T-cell (primary cell): ENCODE data around the gene TICAM2. TPM values are rescaled to one million over a fixed set of nuclear protein-coding genes. Genes with fewer than 3 reads are reported as not detected.

Experiments used
- ATAC-seq, 4 experiments: fragments of 200-7000 bp in 3 of 4; fragments of 150-1000 bp in 1 of 4; cut with Tn5 transposase; replicated peaks in 1 of 4; 1 replicate in 3 of 4; 2 replicates in 1 of 4; pipeline ENCODE4 v1.10.0; 2021; ENCODE audit warnings: moderate library complexity in 3 of 4, mild to moderate bottlenecking in 2 of 4, moderate number of reproducible peaks in 1 of 4
- CTCF ChIA-PET, 2 donors: fragments of 300-600 bp; sonication (Branson Sonifier 250); formaldehyde crosslinking; loops; one replicate each; lab custom pipeline; 2022; ENCODE audit warnings: antibody characterized with exemption in 2 of 2; lab: Charles Lee
- POLR2A ChIA-PET, 2 donors: fragments of 300-600 bp; sonication (Branson Sonifier 250); formaldehyde crosslinking; loops; one replicate each; lab custom pipeline; 2022; ENCODE audit warnings: antibody characterized with exemption in 2 of 2; lab: Charles Lee
- DNase-seq, 35 experiments: peaks; one replicate each; pipeline versions ENCODE4 v3.0.0 to v3.0.0-alpha.2; 2013 to 2023
- H3K27ac ChIP-seq: one replicate; pipeline ENCODE4 v1.5.1; 2013; ENCODE audit warnings: low read length
- H3K27me3 ChIP-seq, 2 experiments: replicated peaks in 1 of 2; 1 replicate in 1 of 2; 2 replicates in 1 of 2; pipeline versions ENCODE4 v1.6.1 to v1.7.0; 2013; ENCODE audit warnings: low read length in 1 of 2, mixed read lengths in 1 of 2; ENCODE audit not compliant: control insufficient read depth in 2 of 2, insufficient read depth in 2 of 2; ENCODE audit errors: extremely low read depth in 1 of 2
- H3K36me3 ChIP-seq, 2 donors: 1 replicate in 1 of 2; 2 replicates in 1 of 2; pipeline versions ENCODE4 v1.6.1 to v1.7.0; 2013; ENCODE audit warnings: low read length in 1 of 2; ENCODE audit not compliant: control insufficient read depth in 2 of 2, insufficient read depth in 1 of 2; ENCODE audit errors: extremely low read depth in 1 of 2
- H3K4me1 ChIP-seq, 2 experiments: 1 replicate in 1 of 2; 2 replicates in 1 of 2; pipeline versions ENCODE4 v1.6.1 to v1.7.0; 2013; ENCODE audit warnings: low read length in 2 of 2, mixed read lengths in 1 of 2; ENCODE audit not compliant: insufficient read depth in 2 of 2, control insufficient read depth in 1 of 2; ENCODE audit errors: extremely low read depth in 1 of 2
- H3K4me3 ChIP-seq, 2 donors: 1 replicate in 1 of 2; 2 replicates in 1 of 2; pipeline versions ENCODE4 v1.5.1 to v1.7.0; 2013; ENCODE audit warnings: mild to moderate bottlenecking in 2 of 2, low read length in 1 of 2, moderate library complexity in 1 of 2; ENCODE audit not compliant: control insufficient read depth in 1 of 2; ENCODE audit errors: extremely low read depth in 1 of 2
- H3K9me3 ChIP-seq: 2 replicates; pipeline ENCODE4 v1.7.0; 2013
- H3K27ac Mint-ChIP-seq, 2 donors: one replicate each; pipeline ENCODE4 v1.8.0; 2020 to 2021; ENCODE audit warnings: mild to moderate bottlenecking in 2 of 2, mixed read lengths in 2 of 2
- H3K27me3 Mint-ChIP-seq, 2 donors: one replicate each; pipeline ENCODE4 v1.8.0; 2021 to 2022; ENCODE audit warnings: mixed read lengths in 2 of 2
- H3K36me3 Mint-ChIP-seq: one replicate; pipeline ENCODE4 v1.8.0; 2021; ENCODE audit warnings: mixed read lengths
- H3K4me1 Mint-ChIP-seq, 3 donors: one replicate each; pipeline ENCODE4 v1.8.0; 2020 to 2022; ENCODE audit warnings: mixed read lengths in 3 of 3, mild to moderate bottlenecking in 1 of 3
- H3K4me3 Mint-ChIP-seq, 3 donors: one replicate each; pipeline ENCODE4 v1.8.0; 2020 to 2022; ENCODE audit warnings: mild to moderate bottlenecking in 3 of 3, mixed read lengths in 3 of 3, moderate library complexity in 3 of 3
- H3K9me3 Mint-ChIP-seq, 3 donors: one replicate each; pipeline ENCODE4 v1.8.0; 2020 to 2022; ENCODE audit warnings: mixed read lengths in 3 of 3
- WGBS: methylation state at CpG from one replicate; pipeline ENCODE4 v1.1.5; 2013; ENCODE audit warnings: missing lambda C conversion rate; ENCODE audit not compliant: insufficient coverage; 5-methylcytosine and 5-hydroxymethylcytosine counted together
- total RNA-seq, 35 experiments: library from RNA in 6 of 35; stranded (reverse) in 6 of 35; fragments of 120-200 nt in 1 of 35; gene quantifications; one replicate each; pipeline versions ENCODE4 v1.2.1 to v1.2.4 and lab custom pipeline; 2013 to 2026

TICAM2 gene
- total RNA-seq, 5 donors from 2014 or later (not counting 1 experiment from before 2014, with no cell fraction given) = 0.51 to 1.7 (median 0.82) TPM

DNA sequence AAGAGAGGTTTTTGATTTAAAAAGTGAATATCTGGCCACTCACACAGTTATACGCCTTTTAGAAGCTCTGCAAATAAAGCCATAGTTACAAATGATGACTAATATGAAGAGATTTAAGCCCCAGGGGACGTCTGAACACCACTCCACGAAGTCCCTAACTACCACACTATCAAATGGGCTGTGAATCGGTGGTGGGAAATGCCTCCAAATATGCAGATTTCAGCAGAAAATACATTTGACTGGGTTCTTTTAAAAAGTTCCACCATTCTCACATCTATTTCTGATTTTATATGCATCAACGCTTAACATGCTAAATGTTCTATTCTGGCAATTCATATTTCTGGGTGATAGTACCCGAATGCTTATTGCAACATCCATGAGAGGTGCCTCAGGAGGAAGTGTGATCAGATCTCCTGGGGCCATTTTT, 22.5 kb downstream of the TICAM2 start:
- ChIA-PET CTCF (interaction anchor here (0.6 to 0.7 kb wide), 2 partner anchors 271 to 388 kb away, joined by 3 to 7 read pairs; no protein-coding TSS in a partner anchor), POLR2A (no interaction called here)
- no peaks in the 10 kb centered on the region for H3K27me3 Mint-ChIP-seq
- H3K4me3 ChIP-seq = no peak overlapping the region
- no peaks in the 10 kb centered on the region for H3K9me3 Mint-ChIP-seq
- H3K4me1 ChIP-seq = no peaks in the 10 kb centered on the region
- DNase-seq (no peak), ATAC-seq (no peak)
- no peak overlapping the region for H3K27ac ChIP-seq
- no peaks in the 10 kb centered on the region for H3K4me1 Mint-ChIP-seq
- H3K4me3 Mint-ChIP-seq = no peak overlapping the region
- no peaks in the 10 kb centered on the region for H3K9me3 ChIP-seq
- H3K36me3 Mint-ChIP-seq = peaks cover 8% of the 10 kb centered on the region
- no peaks in the 10 kb centered on the region for H3K27me3 ChIP-seq
- no peaks in the 10 kb centered on the region for H3K36me3 ChIP-seq
- WGBS = 68% methylated on average over 4 of the region's 6 CpGs
- no peak overlapping the region for H3K27ac Mint-ChIP-seq

DNA sequence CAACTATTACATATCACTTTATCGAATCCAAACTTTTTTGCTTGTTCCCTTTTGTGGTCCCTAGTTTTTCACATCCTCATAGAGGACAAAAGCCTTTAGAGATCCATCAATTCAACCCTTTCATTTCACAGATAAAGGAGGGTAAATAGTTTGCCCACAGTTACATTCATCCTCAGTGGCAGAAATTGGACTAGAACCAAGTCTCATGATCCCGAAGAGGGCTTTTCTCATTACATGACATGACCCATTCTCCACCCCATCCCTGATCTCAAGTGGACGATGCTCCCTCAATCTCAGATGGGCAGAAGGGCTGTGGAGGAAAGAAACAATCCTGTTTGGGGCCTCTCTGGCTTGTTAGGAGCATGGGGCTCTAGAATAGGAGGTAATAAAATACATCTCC, 23.1 kb downstream of the TICAM2 start:
- peaks cover 8% of the 10 kb centered on the region for H3K36me3 Mint-ChIP-seq
- no peaks in the 10 kb centered on the region for H3K27me3 Mint-ChIP-seq
- no peaks in the 10 kb centered on the region for H3K4me1 ChIP-seq
- DNase-seq (no peak), ATAC-seq (no peak)
- no peak overlapping the region for H3K27ac Mint-ChIP-seq
- ChIA-PET CTCF (interaction anchor here (0.6 to 0.9 kb wide), 3 partner anchors 270 to 404 kb away, joined by 3 to 7 read pairs (median 4); no protein-coding TSS in a partner anchor), POLR2A (no interaction called here)
- H3K36me3 ChIP-seq = no peaks in the 10 kb centered on the region
- peaks cover 0 to 2% (median 2%) of the 10 kb centered on the region in 3 donors for H3K4me1 Mint-ChIP-seq
- H3K4me3 ChIP-seq = no peak overlapping the region
- H3K27me3 ChIP-seq = no peaks in the 10 kb centered on the region
- no peaks in the 10 kb centered on the region for H3K9me3 Mint-ChIP-seq
- H3K4me3 Mint-ChIP-seq = no peak overlapping the region
- no peak overlapping the region for H3K27ac ChIP-seq
- H3K9me3 ChIP-seq = no peaks in the 10 kb centered on the region
- no CpG with 5 or more reads among the region's 3 CpGs for WGBS

DNA sequence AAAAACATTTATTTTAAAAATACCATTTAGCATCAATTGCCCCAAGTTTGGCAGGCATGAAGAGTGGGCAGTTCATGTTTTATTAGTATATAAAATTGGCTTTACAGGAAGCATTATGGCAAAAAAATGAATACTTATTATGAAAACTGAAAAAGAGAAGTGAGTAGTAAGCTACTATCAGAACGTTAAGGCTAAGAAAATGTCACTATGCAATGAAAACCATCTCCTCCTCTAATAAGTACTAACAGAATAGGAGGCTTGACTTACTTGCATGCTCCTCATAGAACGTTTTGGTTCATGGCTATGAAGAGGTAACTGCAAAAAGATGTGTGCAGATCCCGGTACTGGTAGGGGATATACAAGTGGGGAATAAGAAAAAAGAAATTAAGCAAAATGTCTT, 23.6 kb downstream of the TICAM2 start:
- Mint-ChIP-seq H3K4me3 (no peak overlapping the region), H3K9me3 (no peaks in the 10 kb centered on the region), H3K4me1 (peaks cover 0 to 2% (median 2%) of the 10 kb centered on the region in 3 donors), H3K36me3 (peaks cover 8% of the 10 kb centered on the region), H3K27me3 (no peaks in the 10 kb centered on the region), H3K27ac (no peak overlapping the region)
- ATAC-seq (no peak), DNase-seq (no peak)
- Histone ChIP-seq H3K27me3 (no peaks in the 10 kb centered on the region), H3K36me3 (no peaks in the 10 kb centered on the region), H3K9me3 (no peaks in the 10 kb centered on the region), H3K4me3 (no peak overlapping the region), H3K4me1 (no peaks in the 10 kb centered on the region), H3K27ac (no peak overlapping the region)
- ChIA-PET CTCF (interaction anchor here (0.9 to 1.5 kb wide), 2 partner anchors 38 to 404 kb away, joined by 4 to 7 read pairs; no protein-coding TSS in a partner anchor), POLR2A (no interaction called here)
- no CpG with 5 or more reads among the region's 3 CpGs for WGBS

DNA sequence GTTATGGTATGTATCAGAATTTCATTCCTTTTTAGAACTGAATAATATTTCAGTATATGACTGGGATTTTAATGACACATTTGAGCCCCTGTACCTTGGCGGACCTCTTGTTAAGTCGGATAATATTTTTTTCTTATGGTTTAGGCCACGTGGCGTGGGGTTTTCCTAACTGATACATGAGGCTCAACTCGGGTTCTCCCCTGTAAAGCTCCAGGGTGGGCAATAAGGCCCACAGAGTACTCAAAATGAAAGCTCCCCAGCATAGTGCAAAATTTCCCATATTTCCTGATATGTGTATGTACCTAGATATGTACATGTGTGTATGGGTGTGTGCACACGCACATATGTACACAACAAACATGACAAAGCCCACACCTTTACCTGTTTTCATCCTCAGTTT, 24.5 kb downstream of the TICAM2 start:
- Mint-ChIP-seq H3K4me1 (peaks cover 0 to 2% (median 2%) of the 10 kb centered on the region in 3 donors), H3K36me3 (peaks cover 8% of the 10 kb centered on the region)

DNA sequence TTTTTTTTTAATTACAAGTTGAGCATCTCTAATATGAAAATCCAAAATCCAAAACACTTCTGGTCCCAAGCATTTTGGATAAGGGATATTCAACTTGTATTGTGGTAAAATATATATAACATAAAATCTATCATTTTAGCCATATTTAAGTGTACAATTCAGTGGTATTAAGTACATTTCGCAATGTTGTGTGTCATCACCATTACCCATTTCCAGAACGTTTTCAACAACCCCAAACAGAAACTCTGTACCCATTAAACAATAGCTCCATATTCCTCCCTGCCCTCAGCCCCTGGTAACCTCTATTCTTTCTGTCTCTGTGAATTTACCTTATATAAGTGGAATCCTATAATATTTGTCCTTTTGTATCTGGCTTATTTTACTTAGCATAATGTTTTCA, 24.9 kb downstream of the TICAM2 start:
- H3K4me1 ChIP-seq = no peaks in the 10 kb centered on the region
- no CpG with 5 or more reads among the region's 2 CpGs for WGBS
- no peaks in the 10 kb centered on the region for H3K36me3 ChIP-seq
- DNase-seq (no peak), ATAC-seq (no peak)
- H3K9me3 Mint-ChIP-seq = no peaks in the 10 kb centered on the region
- peaks cover 0 to 2% (median 2%) of the 10 kb centered on the region in 3 donors for H3K4me1 Mint-ChIP-seq
- no peaks in the 10 kb centered on the region for H3K9me3 ChIP-seq
- POLR2A ChIA-PET = no interaction called here
- no peak overlapping the region for H3K4me3 Mint-ChIP-seq
- peaks cover 8% of the 10 kb centered on the region for H3K36me3 Mint-ChIP-seq
- peaks cover 0 to 3% of the 10 kb centered on the region in 2 donors for H3K27me3 Mint-ChIP-seq
- no peak overlapping the region for H3K27ac Mint-ChIP-seq
- no peak overlapping the region for H3K4me3 ChIP-seq
- no peaks in the 10 kb centered on the region for H3K27me3 ChIP-seq
- no peak overlapping the region for H3K27ac ChIP-seq
- CTCF ChIA-PET = interaction anchor here (0.6 to 9.3 kb wide), 8 partner anchors 10 to 1965 kb away, joined by 3 to 169 read pairs (median 4); no protein-coding TSS in a partner anchor

More for the DNA sequence above, 24.5 kb downstream of the TICAM2 start:
- ChIA-PET CTCF (interaction anchor here (0.6 to 9.3 kb wide), 7 partner anchors 10 to 285 kb away, joined by 3 to 169 read pairs (median 4); no protein-coding TSS in a partner anchor), POLR2A (no interaction called here)
- H3K27me3 ChIP-seq = no peaks in the 10 kb centered on the region
- Mint-ChIP-seq H3K4me3 (no peak overlapping the region), H3K9me3 (no peaks in the 10 kb centered on the region), H3K27me3 (no peaks in the 10 kb centered on the region), H3K27ac (no peak overlapping the region)
- no peaks in the 10 kb centered on the region for H3K4me1 ChIP-seq
- H3K9me3 ChIP-seq = no peaks in the 10 kb centered on the region
- DNase-seq = no peak
- no peak overlapping the region for H3K27ac ChIP-seq
- 68% methylated on average over 5 of the region's 6 CpGs for WGBS
- no peaks in the 10 kb centered on the region for H3K36me3 ChIP-seq
- no peak overlapping the region for H3K4me3 ChIP-seq
- no peak for ATAC-seq

DNA sequence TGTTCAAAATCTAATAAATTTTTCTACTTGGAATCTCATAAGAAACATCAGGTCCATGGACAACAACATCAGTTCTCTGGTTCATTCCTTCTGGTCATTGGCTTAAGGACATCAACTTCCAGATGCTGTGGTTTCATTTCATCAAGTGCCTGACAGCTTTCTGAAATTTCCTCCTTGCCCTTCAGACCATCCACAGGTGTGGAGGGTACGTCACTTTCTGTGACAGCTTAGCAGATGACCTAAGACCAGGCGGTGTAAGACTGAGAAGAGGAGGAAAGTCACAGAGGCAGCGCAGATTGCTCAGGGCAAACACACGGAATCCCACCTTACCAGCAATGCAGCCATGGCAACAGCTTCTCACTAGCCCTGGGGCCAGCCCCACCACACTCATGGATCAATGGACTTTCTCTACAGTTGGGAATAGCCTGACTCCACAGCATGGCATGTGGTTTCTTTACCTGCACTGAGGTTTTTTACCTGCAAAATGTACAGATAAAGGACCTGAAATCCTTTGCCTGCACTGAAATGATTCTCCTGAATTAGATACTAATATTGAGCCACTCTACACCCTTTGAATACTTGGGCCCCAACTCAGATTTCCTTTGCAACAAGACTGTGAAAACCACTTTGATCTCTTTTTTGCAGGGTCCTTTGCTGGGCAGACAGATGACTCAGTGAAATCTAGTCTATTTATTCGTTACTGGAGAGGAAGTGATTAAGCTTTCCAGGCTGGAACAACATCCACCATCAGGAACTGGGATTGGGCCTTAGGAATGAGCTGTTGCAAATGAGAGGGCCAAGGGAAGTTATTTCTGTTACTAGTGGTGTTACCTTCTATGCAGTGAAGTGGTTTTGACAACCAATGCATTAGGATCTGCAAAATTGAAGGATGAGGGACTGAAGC, 26.9 kb downstream of the TICAM2 start:
- DNase-seq = no peak
- WGBS = 78% methylated on average over 4 of the region's 5 CpGs
- ATAC-seq = no peak
- Mint-ChIP-seq H3K27me3 (peaks cover 0 to 5% of the 10 kb centered on the region in 2 donors), H3K36me3 (peaks cover 2% of the 10 kb centered on the region), H3K27ac (no peak overlapping the region), H3K4me3 (no peak overlapping the region), H3K4me1 (peaks cover 0 to 2% (median 2%) of the 10 kb centered on the region in 3 donors), H3K9me3 (no peaks in the 10 kb centered on the region)
- H3K27ac ChIP-seq = no peak overlapping the region
- no peaks in the 10 kb centered on the region for H3K9me3 ChIP-seq
- H3K36me3 ChIP-seq = no peaks in the 10 kb centered on the region
- H3K27me3 ChIP-seq = no peaks in the 10 kb centered on the region
- H3K4me1 ChIP-seq = no peaks in the 10 kb centered on the region
- ChIA-PET CTCF (interaction anchor here (0.6 to 9.3 kb wide), 36 partner anchors 8 to 1963 kb away, joined by 3 to 169 read pairs (median 5); no protein-coding TSS in a partner anchor), POLR2A (interaction anchor here in 1 of 2 donors (0.8 kb wide), 1 partner anchor 393 kb away, joined by 6 read pairs; no protein-coding TSS in a partner anchor)
- H3K4me3 ChIP-seq = no peak overlapping the region
